Stromal cell of bone marrow (primary cell): ENCODE results near the gene TTC33.
A peak's percentile ranks its signal among the peaks of the same experiment; 100 is the strongest.
"Not testable (repeated sequence)": the region's sequence is repeated elsewhere in the genome, so short reads cannot be mapped to it uniquely, and the experiment has no call there.

Experiments used
- DNase-seq: peaks from one replicate; pipeline ENCODE4 v3.0.0-alpha.2; 2012; ENCODE audit warnings: low read depth

TTC33 gene

DNA sequence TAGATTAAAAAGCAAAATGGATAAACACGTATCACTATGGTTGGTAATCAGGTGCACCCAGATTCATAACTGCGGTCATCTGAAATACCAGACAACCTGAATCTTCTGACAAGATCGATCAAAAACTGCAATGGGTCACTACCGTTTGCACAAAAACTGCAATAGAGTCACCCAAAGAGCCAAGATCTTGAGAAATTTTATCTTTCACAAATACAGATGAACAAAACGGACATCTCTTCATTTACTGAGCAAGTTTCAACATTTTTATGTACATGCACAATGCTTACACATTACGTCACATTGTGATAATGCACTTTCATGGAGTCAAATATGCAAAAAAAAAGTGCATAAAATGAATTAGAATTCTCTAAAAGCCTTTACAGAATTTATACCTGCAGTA is 23.8 kb upstream of the TTC33 start:
- DNase-seq, result no peak

DNA sequence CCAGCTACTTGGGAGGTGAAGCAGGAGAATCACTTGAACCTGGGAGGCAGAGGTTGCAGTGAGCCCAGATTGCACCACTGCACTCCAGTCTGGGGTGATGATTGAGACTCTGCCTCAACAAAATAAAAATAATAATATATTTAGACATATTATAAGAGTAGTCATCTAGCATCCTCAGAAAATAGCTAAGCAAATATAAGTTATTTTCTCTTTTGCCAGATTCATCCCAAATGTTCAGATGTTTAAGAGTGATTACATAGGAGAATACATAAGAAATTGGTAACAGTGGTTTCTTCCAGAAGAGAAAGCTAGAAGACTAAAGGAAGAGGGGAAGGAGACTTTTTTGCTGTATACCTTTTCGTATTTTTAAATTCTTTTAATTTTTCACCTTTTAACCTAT is 22.4 kb upstream of the TTC33 start:
- DNase-seq, result no peak

- DNase-seq, result no peak
These were observed 20.9 kb upstream of the TTC33 start for GRCh38 chr5:40776658-40776977.

DNA sequence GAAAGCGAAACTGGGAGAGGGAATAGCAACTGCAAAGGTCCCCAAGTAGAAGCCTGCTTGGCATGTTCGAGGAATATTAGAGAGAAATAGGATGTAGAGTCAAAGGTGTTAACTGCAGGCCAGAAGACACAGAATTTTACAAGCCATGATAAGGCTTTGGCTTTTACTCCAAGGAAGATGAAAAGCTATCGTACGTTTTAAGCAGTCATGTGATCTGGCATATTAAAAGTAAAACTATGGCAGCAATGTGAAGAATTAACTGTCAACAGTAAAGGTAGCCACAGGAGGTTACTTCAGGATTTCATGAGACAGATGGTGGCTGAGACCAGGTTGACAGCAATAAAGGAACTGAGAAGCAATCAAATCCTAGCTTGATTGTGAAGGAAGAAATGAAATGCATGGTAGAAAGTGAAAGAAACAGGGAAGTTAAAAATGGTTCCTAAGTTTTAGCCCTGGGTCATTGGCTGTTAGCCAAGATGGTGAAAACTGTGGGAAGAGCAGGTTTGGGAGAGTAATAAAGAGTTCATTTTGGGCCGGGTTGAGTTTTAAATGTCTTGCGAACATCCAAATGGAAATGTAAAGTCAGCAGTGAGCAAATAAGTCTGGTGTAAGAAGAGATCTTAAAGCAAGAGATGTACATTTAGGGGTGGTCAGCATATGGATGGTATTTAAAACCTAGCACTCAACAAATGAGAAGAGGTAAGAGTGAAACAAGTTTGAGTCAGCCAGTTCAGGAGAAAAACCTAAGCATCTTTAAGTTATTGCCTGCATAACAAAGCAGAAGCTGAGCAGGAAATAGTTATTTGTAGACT is 20.3 kb upstream of the TTC33 start:
- DNase-seq, result no peak

DNA sequence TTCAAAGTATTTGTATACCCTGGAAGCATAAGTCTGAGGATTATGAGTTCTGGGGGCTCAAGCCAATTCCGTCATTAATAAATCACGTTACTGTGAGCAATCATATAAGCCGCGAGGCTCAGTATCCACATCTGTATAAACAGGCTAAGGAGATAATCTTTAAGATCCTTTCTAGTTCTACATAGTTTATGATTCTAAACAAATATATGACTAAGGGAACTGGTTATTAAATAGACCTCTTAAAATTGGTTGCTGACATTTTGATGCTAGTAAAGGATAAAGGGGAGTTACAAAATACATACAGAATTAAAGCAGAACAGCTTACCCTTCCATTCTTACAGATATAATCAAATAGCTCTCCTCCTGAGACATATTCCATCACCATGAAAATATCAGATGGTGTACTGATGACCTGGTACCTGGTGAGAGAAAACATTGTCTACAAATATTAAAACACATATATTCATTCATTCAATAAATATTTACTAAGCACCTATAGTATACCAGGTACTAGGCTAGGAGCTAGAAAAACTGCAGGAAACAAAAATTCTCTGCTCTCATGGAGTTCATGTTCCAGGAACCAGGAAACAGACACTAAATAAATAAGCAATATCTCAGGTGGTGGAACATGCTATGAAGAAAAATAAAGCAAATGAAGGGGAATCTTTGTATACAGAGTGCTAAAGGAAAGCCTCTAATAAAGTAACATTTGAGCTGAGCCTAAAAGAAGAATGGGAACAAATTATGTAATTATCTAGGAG is 19.5 kb upstream of the TTC33 start:
- DNase-seq, result no peak

DNA sequence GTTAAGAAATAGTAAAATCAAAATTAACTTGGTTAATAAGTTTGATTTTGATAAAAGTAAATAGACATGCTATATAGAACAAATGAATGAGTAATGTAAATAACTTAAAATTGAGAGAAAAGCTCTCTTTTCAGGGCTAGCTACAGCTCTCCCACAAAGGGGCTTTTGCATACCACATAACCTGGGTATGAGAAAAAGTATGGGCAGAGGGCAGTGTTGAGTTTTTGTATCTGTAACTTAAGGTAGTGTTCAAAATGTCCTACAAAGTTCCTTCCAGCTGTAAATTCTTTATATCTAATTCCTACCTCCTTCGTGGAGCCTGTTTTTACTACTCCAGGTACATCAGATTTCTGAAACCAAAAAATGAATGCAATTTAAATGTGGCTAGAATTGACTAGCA is 18.9 kb upstream of the TTC33 start:
- DNase-seq, result no peak

DNA sequence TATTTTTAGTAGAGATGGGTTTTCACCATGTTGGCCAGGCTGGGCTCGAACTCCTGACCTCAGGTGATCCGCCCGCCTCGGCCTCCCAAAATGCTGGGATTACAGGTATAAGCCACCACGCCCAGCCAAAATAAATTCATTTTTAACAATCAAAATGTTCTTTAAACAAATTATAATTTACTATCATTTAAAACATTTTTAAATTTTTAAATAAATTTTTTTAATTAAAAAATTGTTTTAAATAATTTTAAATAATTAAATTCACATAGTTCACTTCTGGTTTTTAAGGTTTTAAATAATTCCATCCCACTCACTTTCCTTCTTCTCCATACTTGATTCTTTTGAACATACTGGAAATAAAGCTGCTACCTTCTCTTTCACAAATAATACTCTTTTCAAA is 15.0 kb upstream of the TTC33 start:
- no peak for DNase-seq

- DNase-seq, result peak; percentile 6
These were observed 6.9 kb upstream of the TTC33 start for GRCh38 chr5:40762705-40763104.

DNA sequence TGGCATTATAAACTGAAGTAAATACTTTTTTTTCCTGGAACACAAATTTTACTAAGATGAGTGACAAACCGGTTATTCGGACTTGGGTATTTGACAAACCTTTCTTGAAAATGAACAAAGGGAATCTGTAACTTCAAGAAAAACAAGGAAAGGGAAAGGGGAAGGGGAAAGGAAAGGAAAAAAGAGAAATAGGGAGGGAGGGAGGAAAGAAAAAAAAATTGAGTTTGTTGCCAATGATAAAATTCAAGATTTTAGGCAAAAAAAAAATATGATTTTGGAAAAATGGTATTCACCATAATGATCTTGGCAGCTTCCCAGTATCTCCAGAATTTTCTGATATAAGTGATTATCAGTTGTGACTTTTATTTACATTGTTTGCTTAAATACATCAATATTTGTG is 1.6 kb upstream of the TTC33 start:
- DNase-seq, result no peak

DNA sequence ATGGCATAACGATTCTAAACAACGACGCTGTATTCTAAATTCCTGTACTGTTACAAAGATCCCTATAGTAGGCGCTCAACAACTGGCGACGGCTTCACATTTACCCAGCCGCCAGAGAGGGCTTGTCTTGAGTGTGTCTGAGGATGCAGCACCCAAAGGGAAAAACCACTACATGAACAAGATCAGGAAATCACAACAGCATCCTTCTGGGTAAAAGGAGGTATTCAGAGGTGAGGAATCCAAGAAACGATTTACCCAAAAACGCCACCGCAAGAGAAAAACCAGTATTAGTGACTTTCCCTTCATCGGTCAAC is 711 bp downstream of the TTC33 start:
- DNase-seq, result peak; percentile 76

DNA sequence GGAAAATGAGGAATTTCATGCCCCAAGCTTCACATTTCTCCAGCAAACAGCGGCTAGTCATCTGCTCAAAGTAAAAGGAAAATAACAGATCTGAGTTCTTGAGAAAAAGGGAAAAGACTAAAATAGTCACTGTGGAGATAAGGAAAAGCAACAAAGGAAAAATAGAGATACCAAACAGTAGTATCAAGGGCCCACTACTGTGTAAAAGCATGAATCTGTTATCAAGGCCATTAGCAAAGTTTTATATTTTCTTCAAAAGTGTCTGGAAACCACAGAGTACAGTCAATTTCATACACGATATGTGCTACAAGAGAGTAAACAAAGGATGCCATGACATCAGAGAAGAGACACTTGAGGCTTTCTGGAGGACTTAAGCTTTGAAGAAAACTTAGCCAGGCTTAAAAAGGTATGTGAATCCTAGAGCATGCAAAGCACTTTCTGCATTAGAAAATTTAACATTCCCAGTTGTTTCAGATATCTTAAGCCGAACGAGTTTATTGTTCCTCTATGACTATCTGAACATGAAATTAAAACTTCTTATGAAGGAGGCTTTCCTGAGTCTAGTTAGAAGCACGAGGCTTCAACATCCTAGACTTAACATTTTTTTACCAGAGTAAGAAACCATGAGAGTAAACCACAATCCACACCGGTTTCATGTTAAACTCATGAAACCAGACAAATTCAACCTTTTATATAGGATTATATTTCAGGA is 1.2 kb downstream of the TTC33 start:
- peak; percentile 11 for DNase-seq

DNA sequence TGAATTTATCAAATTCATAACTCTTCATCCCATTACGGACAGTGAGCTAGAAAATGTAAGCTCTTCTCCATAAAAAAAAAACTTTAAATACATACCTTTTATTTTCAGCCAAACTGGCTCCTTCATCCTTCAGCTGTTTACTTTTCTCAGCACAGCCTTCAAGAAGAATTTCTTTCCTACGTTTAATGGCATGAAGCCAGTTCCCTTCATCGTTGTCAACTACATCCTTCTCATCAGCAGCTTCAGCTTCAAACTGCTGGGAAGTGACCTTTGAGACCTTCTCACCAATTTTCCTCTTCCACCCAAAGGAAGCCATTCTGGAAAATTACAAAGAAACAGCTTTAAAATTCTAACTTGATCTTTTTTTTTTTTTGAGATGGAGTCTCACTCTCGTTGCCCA is 9.1 kb downstream of the TTC33 start:
- no peak for DNase-seq

DNA sequence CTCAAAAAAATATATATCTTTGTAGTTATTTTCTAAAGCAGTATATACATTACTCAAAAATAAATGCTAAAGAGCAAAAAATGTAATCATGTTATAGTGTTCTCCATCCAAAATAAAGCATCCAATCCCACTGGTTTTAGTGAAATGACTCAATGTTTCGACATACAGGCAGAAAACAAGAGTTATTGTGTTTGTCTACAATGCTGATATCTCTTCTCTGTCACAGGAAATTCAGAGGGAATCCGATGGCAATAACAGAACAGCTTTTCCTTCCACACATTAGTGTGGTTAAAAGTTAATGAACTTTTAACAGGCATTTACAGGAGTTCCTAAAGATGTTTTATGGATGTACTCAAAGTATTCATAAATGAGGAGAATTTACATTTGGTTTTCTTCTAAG is 12.0 kb downstream of the TTC33 start:
- no peak for DNase-seq

- no peak for DNase-seq
These were observed 17.3 kb downstream of the TTC33 start for GRCh38 chr5:40738502-40738901.

GRCh38 chr5:40736103-40736875 is 19.5 kb downstream of the TTC33 start:
- peak; percentile 36 for DNase-seq

- DNase-seq, result no peak
These were observed 20.2 kb downstream of the TTC33 start for GRCh38 chr5:40735609-40736008.

DNA sequence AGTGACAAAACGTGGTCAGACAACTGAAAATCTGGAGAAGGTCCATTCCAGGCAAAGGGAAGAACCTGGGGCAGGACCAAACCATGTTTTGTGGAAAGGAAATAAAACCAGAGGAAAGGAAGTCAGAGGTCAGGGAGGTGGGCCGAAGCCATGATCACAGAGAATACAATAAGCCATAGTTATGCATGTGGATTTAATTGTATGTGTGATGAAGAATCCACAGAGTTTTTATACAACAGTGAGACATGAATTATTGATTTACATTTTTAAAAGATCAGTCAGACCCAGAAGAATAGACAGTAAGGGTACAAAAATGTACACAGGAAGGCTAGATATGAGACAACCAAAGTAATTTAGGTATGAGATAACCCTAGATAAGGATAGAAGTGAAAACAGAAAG is 20.8 kb downstream of the TTC33 start:
- no peak for DNase-seq

GRCh38 chr5:40733879-40734563 is 21.7 kb downstream of the TTC33 start:
- no peak for DNase-seq

DNA sequence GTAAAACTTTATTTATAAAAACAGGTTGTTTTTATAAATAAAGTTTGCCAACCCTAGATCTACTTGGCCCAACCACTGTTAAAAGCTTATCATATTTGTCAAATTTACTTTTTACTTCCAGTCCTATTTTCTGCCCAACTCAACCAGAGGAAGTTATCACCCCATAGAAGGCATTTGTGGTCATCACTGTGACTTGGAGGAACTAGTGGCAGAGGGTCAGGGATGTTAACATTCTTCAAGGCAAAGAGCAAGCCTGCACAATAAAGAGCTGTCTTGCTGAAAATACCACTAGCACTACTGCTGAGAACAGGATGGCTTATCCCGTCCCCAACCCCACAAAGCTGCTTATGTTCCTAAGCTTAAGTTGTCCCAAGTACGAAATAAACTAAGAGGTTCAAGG is 22.3 kb downstream of the TTC33 start:
- DNase-seq, result no peak

GRCh38 chr5:40722497-40722911 is 33.3 kb downstream of the TTC33 start:
- DNase-seq, result not testable (repeated sequence)

- no peak for DNase-seq
These were observed 35.7 kb downstream of the TTC33 start for GRCh38 chr5:40720069-40720468.

- DNase-seq, result peak; percentile 75
These were observed 38.5 kb downstream of the TTC33 start for GRCh38 chr5:40717281-40717680.
